ENCODE measurements around the gene MIER2.

Gene MIER2

DNA sequence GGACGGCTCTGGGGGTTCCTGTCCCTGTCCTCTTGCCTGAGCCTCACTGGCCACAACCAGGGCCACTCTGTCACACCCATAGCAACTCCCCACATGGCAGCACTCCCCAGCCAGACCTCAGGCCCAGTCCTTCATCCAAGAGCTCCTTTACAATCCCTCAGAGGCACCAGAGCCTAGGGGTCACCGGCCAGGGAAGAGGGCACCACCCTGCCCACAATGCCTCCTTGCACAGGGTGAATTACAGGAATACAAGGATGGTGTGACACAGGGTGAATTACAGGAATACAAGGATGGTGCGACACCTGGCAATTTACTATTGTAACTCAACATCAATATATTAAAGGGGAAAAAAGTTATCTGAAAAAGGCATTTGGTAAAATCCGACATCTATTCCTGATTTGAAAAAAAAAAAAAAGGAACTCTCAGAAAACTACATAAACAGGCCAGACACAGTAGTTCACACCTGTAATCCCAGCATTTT, 16.5 kb downstream of the MIER2 start:
- no peak for DNase-seq

DNA sequence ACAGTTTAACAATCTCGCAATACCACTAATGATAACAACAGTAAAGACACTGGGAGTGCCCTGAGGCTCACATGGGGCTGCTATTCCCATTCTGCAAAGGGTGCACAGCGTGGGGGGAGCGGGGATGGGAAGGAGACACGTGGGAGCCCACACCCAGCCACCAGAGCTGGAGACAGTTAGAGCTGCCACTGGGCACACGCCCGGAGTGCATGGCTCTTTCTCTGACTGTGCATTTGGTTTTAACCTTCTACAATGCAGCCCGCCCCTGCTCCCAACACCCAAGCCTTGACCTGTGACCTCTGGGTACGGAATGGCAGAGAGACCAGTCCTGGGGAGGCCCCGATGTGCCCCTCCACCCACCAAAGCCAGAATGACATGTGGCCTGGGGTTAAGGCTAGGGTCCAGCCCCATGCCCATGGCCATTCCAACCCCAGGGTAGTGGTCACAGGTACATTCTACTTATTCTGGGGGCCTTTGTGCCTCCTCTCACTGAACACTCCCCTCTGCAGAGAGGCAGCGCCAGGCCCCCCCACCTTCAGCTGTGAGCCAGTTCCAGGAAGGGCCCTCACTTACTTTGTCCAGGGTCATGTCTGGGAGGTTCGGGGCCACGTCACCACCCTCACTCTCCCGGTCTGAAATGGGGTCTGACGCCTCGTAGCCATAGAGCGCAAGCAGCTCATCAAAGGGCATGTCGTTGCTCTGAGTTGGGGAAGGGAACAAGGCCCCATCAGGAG, 17.1 kb downstream of the MIER2 start:
- DNase-seq = no peak

DNA sequence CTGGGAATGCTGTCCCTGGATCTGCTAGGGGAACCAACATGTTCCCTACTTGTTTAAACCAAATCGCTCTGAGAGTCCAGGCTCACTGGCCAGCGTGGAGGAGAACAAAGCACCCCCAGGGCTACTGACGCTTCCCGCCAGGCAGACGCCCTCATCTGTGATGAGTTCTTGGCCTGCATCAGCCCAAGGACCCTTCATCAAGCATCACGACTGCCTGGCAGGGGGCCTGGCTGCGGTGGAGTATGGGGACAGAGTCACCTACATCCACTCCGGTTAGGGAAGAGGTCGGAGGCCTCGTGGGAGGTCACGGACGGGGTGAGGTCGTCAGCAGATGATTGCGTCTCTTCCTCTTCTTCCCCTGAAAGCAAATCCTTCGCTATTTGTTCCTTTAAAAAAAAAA, 17.7 kb downstream of the MIER2 start:
- DNase-seq = no peak

DNA sequence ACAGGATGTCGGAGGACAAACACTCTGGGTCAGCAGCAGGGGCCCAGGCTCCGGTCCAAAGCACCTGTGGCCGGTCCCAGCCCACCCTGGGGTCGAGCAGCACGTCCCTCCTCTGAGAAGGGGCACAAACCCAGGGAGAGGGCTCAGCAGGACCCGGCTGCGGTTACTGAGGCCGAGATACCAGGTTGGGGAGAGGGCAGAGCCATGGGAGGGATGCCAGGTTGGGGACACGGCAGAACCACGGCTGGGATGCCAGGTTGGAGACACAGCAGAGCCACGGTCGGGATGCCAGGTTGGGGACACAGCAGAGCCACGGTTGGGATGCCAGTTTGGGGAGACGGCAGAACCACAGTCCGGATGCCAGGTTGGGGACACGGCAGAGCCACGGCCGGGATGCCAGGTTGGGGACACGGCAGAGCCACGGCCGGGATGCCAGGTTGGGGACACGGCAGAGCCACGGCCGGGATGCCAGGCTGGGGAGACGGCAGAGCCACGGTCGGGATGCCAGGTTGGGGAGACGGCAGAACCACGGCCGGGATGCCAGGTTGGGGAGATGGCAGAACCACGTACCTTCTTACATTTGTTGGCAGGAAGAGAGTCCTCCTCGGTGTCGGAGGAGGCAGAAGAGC, 18.5 kb downstream of the MIER2 start:
- no peak for DNase-seq

DNA sequence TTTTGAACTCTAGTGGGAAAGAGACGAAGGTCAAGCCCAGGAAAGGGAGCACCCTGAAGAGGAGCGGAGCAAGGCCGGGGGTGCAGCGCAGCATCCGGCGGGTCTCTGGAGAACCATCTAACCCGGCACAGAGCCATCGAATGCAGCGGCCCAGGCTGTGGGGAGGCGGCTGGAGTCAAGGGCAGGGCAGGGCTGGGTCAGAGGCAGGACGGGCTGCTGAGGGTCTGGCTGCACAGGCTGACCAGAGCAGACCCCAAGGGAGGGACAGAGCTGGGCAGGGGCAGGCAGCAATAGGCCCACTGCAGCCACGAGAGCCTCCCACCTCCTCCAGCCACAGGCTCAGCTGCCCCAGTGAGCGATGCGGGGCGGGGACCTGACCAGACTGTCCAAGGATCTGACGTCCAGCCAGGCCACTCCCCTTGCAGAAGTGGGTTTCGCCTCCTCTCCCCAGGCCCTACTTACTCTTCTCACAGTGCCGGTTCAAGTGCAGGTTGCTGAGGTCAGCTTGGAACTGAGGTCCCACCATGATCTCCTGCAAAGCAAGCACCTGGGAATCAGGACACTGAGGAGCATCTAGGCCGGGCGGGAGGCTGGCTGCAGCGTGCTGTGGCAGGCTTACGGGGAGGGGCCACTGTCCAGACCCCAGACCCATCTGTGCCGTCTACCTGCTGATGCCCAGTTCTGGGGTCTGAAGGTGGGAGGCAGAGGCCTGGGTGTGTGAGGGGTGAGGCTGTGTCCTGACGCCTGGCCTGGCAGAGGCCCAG, 19.2 kb downstream of the MIER2 start:
- DNase-seq = no peak

DNA sequence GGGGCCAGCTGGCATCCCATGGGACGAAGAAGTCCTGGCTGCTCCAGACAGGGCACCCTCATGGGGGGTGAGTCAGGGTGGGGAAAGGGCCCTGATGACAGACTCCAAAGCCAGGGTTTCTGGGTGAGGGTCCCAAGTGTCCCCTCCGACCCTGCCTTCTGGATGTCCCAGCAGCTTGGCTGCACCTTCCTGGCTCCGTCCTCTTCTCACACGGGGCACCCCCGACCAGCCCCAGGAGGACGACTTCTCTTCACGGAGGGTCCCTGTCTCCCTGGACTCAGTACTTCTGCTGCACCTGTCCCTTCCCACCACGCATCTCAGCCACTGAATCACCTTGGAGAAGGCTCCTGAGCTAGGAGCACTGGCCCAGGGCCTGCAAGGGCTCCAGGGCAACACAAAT, 19.9 kb downstream of the MIER2 start:
- DNase-seq = no peak

DNA sequence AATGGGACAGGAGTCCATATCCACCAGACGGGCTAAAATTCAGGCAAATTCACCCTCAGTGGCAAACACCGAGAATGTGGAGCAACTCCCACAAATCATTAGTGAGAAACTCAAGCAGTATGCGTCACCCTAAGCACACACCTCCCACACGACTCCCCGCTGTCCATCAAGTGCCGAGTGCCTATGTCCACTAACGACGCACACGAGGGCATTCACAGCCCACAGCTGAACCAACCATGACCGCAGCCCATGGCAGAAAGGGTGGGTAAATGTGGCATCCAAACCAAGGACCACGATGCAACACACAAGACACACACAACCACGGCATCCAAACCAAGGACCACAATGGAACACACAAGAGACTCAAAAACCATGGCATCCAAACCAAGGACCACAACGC, 22.0 kb downstream of the MIER2 start:
- no peak for DNase-seq

DNA sequence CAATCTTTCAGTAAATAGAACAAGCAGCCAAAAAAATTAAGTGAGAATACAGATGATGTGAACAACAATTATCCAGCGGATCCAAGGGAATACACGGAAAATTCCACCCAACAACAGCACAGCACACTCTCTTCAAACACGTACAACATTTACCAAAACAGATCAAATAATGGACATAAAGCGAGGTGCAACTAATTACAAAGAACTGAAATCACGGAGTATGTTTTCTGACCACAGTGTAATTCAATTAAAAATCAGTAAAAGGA, 26.2 kb downstream of the MIER2 start:
- DNase-seq = no peak

DNA sequence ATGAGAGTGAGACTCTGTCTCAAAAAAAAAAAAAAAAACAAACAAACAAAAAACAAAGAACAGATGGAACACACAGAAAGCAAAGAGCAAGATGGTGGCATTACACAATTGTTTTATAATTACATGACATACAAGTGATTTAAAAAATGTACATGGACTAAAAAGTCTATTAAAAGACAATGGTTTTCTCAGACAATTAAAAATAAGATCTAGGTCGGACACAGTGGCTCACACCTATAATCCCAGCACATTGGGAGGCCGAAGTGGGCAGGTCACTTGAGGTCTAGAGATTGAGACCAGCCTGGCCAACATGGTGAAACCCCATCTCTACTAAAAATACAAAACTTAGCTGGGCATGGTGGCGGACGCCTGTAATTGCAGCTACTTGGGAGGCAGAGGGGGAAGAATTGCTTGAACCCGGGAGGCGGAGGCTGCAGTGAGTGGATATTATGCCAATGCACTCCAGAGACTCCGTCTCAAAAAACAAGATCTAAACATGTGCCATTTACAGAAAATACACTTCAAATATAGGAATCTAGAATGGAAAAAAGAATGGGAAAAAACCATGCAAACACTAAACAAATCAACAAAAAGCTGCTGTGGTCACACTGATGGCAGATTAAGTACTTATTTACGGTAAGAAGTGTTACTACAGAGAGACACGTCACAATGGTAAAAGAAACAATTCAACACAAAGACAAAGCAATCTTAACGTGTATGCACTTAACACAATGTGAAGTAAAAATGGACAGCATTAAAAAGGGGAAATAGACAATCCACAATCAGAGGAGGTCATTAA, 26.7 kb downstream of the MIER2 start:
- DNase-seq = no peak

DNA sequence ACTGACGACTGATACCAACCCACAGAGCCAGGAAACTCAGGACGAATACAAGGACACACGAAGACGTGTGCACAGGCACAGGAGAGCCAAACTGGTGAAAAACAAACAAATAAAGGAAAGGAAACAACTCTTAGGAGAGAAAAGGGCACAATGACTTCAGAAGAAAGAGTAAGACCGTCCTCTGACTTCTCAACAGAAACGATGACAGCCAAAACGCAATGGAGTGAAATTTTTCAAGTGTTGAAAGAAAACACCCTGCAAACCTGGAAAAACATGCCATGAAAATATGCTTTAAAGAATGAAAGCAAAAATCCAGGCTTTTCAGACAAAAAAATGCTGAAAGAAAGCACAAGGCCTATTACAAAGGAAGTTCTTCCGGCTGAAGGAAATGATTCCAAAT, 28.8 kb downstream of the MIER2 start:
- no peak for DNase-seq

DNA sequence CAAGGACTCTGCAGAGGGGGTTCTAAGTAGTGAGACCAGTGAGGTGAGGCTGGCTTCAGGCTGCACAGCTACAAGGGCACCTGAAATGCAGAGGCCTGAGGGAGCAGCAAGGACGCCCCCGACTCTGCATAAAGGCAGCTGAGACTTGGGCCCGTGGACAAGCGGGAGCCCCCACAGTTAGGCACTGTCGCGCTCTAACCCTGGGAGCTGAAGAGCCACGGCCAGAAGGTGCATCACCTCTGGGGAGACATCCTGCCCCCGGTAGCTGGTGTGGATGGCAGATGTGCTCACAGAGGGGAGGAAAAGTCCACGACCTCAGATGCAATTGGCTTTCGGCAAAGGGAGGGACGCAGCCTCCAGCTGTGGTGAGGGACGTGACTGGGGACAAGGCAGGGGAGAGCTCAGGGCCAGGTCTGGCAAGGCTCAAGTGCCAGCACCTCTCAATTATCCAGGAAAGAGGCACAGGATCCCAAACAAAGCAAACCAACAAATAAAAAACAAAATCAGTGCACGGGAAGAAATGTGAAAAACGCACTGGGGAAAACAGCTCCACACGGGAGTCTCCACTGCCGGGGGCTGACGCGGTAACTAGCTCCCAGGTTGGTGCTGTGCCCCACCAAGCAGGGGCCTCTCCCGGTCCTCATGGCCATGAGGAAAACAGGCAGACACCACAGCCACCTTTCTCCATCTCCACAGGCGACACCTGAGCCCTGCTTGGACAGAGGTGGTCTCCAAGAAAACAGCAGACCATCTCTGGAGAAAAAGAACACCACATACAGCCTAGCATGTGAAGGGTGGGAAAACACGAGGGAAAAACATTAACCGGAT, 30.4 kb downstream of the MIER2 start:
- DNase-seq = no peak

DNA sequence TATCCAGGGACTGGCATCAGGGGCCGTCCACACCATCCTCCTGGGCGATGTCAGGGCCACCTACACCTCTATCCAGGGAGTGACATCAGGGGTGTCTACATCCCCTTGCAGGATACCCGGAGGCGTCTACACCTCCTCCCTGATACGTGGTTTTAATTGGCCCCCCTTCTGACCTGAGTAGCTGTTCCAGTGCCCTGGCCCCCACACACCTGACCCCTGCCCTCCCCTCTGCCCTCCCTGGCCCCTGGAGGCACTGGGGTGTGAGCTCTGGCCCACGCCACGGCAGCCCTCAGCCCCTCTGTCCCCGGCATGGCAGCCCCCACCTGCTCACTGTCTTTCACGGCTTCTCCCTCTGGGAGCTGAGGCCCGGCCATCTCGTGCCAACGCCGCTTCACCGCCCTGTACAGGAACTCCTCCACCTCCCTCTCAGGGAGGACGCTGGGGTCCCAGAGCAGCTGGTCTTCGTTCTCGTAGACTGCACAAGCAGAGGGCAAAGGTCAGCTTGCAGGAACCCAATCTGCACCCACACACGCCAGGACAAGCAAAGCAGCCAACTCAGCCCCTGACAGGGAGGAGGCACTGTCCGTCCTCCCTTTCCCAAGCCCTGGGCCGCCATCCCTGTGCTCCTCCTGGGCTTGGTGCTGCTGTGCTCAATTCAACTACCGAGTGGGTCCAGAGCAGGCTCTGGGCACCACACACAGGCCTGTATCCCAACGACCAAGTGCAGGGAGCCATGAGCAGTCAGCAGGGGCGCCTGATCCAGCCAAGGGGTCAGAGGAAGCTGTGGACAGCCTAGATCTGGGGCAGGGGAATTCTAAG, 31.2 kb downstream of the MIER2 start:
- no peak for DNase-seq

DNA sequence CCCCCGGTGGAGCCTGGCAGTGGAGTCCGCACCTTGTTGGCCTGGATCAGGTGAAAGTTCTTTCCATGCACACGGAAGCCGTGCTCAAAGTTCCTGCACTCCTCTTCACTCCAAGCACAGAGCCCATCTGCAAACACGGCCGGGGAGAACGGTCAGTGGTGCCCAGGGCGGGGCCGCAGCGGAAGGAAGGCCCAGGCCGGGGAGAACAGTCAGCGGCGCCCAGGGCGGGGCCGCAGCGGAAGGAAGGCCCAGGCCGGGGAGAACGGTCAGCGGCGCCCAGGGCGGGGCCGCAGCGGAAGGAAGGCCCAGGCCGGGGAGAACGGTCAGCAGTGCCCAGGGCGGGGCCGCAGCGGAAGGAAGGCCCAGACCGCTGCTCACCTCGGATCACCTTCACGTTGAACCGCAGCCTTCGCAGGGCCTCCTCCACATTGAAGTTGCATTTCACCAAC, 32.8 kb downstream of the MIER2 start:
- no peak for DNase-seq

DNA sequence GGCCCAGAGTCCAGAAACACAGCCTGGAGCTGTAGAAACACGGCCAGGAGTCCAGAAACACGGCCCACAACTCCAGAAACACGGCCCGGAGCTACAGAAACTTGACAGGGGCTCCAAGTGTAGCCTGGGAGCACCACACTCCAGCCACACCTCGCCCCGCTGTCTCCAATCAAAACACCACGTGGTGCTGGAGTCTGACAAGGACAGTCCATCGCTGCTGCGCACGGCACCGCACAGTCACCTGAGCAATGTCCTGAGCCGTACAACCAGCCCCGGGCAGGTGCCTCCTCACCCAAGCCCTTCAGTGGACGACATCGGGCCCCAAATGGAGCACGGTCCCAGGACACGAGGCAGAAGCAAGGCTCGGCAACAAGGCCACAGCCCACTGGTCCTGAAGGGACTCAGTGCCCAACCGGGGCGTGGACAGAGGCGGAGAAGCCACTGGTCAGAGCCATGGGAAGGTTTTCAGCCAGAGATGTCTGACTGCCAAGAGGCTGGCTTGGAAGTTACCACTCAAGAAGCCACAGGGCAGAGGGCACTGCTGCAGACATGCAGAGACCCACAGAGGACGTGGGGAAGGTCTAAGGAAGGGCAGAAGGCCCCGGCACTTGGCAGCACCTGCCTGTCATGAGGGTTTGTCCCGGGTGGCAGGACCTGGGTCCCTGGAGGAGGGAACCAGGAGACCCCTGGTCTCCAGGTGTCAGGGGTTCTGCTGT, 33.7 kb downstream of the MIER2 start:
- DNase-seq = no peak

DNA sequence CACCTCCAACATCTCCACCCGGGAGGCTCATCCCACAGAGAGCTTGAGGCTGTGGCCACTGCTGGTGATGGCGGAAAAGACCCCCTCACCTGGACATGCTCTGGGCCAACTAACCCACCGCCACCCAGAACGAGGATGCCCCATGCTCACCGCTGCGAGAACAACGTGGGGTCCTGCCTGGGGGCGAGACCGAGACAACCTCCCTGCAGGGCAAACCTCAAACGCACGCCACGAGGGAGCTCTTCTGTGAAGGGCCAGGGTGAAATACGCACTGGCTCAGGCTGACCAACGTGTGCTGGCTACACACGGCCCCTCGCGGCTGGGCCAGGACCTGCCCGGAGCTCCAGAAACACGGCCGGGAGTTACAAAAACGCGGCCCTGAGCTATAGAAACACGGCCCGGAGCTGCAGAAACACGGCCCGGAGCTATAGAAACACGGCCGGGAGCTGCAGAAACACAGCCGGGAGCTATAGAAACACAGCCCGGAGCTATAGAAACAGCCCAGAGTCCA, 34.4 kb downstream of the MIER2 start:
- no peak for DNase-seq

DNA sequence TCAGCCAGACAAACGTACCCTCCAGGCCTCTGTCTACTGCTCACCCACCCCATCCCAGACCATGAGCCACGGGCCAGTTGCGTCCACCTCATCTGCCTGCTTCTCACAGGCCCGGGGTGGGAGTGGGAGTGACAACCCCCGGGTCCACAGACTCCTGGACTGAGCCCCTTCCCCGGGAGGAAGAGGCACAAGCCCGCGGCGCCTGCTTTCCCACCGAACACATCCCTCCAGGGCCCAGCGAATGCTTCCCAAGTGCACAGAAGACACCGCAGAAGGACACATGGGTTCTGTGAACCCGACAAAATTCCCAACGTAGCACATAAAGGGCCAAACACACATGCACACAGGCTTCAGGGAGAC, 35.4 kb downstream of the MIER2 start:
- no peak for DNase-seq

DNA sequence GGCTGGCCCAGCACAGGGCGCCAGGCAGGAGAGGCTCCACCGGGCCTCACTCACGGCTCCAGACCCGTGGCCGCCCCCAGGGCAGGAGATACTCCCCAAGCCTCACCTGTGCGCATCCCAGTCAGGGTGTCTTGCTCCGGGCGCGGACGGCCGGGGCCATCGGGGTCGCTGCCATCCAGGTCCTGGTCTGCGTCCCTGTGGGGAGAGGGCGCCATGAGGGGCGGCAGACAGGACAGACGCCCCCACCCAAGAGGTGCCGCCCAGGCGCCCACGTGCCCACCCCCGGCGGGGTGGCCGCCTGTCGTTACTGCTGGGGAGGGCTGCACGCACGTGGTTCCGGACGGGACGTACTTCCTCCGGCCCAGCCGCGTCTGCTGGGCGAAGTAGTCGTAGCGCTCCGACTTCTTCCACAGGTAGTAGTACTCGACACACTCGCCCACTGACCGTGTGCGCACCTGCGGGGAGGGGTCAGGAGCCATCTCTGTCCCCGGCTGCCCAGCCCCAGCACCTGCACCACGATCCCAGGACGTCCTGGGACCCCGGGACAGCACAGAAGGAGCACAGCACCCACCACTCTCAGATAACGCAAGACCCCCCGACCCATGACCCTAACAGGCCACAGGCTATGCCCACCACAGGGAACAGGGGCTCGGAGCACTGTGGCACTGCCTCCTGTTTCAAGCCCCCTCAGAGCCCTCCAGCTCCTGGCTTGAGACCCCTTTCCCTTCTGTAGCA, 36.0 kb downstream of the MIER2 start:
- no peak for DNase-seq

DNA sequence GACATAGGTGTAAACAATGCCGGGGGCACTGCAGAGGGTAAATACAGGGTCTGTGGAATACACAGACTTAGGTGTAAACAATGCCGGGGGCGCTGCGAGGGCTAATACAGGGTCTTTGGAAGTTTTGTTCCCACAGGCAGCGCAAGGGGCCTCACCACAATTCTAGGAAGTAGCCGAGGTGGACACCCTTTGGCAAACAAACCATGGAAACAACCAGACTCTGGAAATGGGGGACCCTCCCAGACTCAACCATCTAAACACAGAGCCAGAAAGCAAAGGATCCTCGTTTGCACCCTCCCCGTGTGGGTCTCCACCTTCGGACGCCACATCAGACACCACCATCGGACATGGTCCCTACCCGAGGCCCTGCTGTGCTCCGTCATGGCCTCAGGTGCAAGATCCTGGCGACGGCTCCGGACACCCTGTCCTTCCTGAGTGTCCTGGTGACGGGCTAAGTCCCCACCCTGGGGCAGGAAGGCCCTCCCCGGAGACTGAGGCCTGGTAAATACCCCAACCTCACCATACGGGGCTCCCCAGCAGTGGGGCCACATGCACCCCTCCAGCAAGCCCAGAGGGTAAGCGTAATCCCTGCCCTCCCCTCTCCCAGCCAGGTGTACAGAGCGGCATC, 36.7 kb downstream of the MIER2 start:
- DNase-seq = no peak

DNA sequence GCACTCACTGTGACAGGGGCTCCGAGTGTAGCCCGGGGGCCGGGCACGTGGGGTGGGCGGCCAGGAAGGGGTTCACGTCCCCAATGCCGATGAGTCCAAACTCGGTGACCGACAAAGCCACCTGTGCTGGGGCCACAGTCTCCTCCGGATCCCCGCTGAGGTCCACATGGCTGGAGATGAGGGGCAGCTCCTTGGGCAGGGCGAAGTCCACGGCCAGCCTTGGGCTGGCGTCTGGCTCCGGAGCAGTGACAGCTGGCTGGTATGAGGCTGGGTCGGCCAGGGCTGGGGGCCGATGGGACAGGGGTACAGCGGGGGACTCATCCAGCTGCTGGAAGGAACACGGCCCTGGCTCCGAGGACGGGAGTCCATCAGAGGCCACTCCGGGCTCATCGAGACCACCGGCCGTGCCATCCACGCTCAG, 37.5 kb downstream of the MIER2 start:
- no peak for DNase-seq
